Ascending aorta (tissue), 2 donors: ENCODE results near the gene S100A8. TPM values are rescaled to one million over a fixed set of nuclear protein-coding genes. Genes with fewer than 3 reads are reported as not detected.
A peak's percentile ranks its signal among the peaks of the same experiment; 100 is the strongest.

Source experiments
- DNase-seq, 2 donors: peaks; one replicate each; pipeline ENCODE4 v3.0.0-alpha.2; 2019; ENCODE audit warnings: low spot score in 2 of 2
- H3K27ac ChIP-seq, 2 donors: fragments of 200-600 bp; sonication (generic); one replicate each; pipeline ENCODE4 v1.5.1; 2016 to 2017; ENCODE audit warnings: mild to moderate bottlenecking in 1 of 2
- H3K27me3 ChIP-seq: fragments of 200-600 bp; sonication (generic); one replicate; pipeline ENCODE4 v1.5.1; 2017
- H3K36me3 ChIP-seq, 2 donors: fragments of 200-600 bp; sonication (generic); one replicate each; pipeline ENCODE4 v1.5.1; 2016
- H3K4me1 ChIP-seq, 2 donors: fragments of 200-600 bp; sonication (generic); one replicate each; pipeline ENCODE4 v1.5.1; 2016 to 2017; ENCODE audit warnings: mild to moderate bottlenecking in 1 of 2
- H3K4me3 ChIP-seq, 2 donors: fragments of 200-600 bp; sonication (generic); one replicate each; pipeline ENCODE4 v1.5.1; 2016 to 2017; ENCODE audit warnings: mild to moderate bottlenecking in 1 of 2
- H3K9me3 ChIP-seq, 2 donors: fragments of 200-600 bp; sonication (generic); one replicate each; pipeline ENCODE4 v1.5.1; 2016
- CTCF ChIP-seq, 3 experiments: fragments of 200-600 bp in 2 of 3; fragments of 450-650 bp in 1 of 3; sonication (generic) in 2 of 3; IDR thresholded peaks; one replicate each; pipeline ENCODE4 v1.5.1; 2016 to 2019; ENCODE audit warnings: antibody characterized with exemption in 3 of 3, mild to moderate bottlenecking in 1 of 3, moderate library complexity in 1 of 3
- intact Hi-C: fragments of 100-400 bp; cut with DNase I; formaldehyde crosslinking; loops from one replicate; pipeline ENCODE4 v1.15.1; 2023
- total RNA-seq: library from RNA; depleted of rRNA; stranded (reverse); fragments of >200 nt; gene quantifications from one replicate; pipeline ENCODE4 v1.1.0, GENCODE V29; 2016

Gene S100A8
- total RNA-seq, 1 donor from 2014 or later, result 33.5 TPM

GRCh38 chr1:153365696-153366095 lies 25.2 kb downstream of the S100A8 start:
- H3K36me3 ChIP-seq, result no peaks in the 10 kb centered on the region
- no peak for TF ChIP-seq CTCF (IDR thresholded peaks at IDR 0.05)
- H3K4me1 ChIP-seq, result no peaks in the 10 kb centered on the region
- H3K4me3 ChIP-seq, result no peak overlapping the region
- H3K27me3 ChIP-seq, result no peaks in the 10 kb centered on the region
- peak in 1 of 2 donors; percentile 38 for DNase-seq
- intact Hi-C loops, result no loop called here
- H3K9me3 ChIP-seq, result no peaks in the 10 kb centered on the region
- H3K27ac ChIP-seq, result no peak overlapping the region

DNA sequence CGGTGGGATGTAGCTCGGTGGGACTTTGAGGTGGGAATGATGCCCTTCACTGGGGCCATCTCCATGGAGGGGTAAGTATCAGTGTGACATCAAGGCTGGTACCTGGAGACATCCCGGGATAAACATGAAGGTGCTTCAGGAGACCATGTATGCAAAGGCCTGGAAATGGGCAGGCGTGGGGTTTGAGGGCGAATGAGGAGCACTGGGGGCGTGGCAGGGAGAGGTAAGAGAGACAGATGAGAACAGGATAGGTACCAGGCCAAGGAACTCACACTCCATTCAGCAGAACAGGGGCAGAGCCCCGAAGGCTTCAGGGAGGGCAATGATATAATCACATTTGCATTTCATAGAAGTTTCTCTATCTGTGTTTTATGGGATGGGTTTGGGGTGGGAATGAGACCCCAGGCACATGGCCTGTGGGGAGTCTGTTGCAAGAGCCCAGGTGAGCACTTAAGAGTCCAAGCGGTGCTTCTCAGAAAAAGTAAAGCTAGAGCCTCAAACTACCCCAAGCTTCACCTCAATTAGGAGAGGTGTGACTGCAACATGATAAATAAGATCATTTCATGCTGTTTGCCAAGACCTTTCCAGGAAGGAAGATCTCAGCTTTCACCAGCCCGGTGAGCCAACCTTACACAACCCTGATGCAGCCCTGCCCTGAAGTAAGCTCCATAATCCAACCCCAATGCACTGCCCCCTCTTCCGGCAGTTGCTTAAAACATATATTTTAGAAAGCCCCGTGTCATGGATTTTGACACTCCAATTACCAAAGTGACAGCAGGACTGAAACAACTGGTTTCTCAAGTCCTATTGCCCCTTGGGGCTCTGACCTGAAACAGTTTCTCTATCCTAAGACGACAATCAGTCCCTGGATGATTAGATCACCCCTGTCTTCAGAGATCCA lies 25.9 kb downstream of the S100A8 start:
- H3K27ac ChIP-seq, result no peak overlapping the region
- no peaks in the 10 kb centered on the region for H3K9me3 ChIP-seq
- H3K4me1 ChIP-seq, result no peaks in the 10 kb centered on the region
- no peak overlapping the region for H3K4me3 ChIP-seq
- no peak for TF ChIP-seq CTCF (IDR thresholded peaks at IDR 0.05)
- peak in 1 of 2 donors; percentile 37 for DNase-seq
- intact Hi-C loops, result no loop called here
- H3K36me3 ChIP-seq, result no peaks in the 10 kb centered on the region
- no peaks in the 10 kb centered on the region for H3K27me3 ChIP-seq

DNA sequence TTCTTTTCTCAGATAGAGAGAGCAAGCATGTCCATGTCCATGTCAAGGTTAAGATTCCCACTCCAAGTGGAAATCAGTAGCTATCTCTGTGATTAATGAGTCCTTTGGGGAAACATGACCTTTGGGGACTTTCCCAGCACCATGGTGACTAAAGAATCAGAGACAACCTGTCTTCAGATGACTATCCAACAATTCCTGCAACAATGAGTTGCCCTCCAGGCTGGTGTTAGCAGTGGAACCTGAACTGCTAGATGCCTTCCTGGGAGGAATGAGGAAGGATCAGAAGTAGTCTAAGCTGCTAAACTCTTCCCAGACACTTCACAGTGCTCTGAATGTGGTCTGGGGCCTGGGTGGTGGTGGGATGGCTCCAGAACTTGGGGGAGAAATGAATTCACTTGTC lies 26.7 kb downstream of the S100A8 start:
- no peak for DNase-seq
- TF ChIP-seq CTCF (IDR thresholded peaks at IDR 0.05), result no peak
- intact Hi-C loops, result no loop called here
- H3K27ac ChIP-seq, result no peak overlapping the region
- H3K4me1 ChIP-seq, result no peaks in the 10 kb centered on the region
- H3K4me3 ChIP-seq, result no peak overlapping the region
- no peaks in the 10 kb centered on the region for H3K9me3 ChIP-seq
- no peaks in the 10 kb centered on the region for H3K36me3 ChIP-seq
- no peaks in the 10 kb centered on the region for H3K27me3 ChIP-seq

DNA sequence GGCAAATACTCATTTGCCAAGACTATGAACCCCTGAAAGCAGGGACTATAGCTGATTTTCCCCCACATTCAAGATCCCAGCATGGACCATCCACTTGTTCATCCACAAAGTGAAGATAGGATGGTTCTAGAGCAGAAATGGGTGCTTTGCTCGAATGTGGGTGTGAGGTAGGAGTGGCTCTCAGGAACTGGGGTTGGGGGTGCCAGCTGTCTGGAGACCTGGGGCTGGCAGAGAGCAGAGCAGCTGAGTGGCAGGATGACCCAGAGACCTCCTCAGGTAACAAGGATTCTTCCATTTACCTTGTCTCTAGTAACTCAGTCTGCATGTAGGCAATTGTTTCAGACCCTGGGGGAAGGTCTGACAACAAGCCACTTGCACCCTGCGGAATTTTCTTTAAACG lies 27.2 kb downstream of the S100A8 start:
- TF ChIP-seq CTCF (IDR thresholded peaks at IDR 0.05), result no peak
- H3K4me3 ChIP-seq, result no peak overlapping the region
- no peak for DNase-seq
- H3K9me3 ChIP-seq, result no peaks in the 10 kb centered on the region
- no peak overlapping the region for H3K27ac ChIP-seq
- intact Hi-C loops, result no loop called here
- no peaks in the 10 kb centered on the region for H3K4me1 ChIP-seq
- no peaks in the 10 kb centered on the region for H3K36me3 ChIP-seq
- H3K27me3 ChIP-seq, result no peaks in the 10 kb centered on the region

DNA sequence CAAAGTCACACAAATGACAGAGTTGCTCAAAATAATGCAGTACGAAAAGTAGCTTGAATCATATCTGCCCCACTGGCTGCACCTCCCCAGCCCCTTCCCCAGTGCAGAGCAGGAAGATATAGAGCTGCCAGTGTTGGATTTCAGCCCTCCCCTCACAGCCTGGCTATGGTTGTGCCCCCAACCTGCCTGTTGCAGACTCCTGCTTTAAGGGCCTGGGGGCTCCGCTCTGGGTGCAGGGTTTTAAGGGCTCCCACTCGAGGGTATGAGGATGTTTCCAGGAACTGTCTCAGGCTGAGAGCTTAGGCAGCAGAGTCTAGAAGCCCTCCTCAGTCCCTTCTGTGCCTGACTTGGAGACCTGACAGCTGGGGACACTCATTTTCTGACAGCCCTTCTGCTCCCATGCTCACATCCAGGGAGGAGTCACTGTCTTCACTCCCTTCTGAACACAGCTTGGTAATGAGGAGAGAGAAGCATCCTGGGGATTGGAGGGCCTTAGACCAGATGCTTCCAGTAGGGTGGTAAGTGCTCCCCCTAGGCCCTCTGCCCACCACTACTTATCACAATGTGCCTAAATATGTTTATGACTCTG lies 28.6 kb downstream of the S100A8 start:
- Histone ChIP-seq H3K9me3 (no peaks in the 10 kb centered on the region), H3K27ac (no peak overlapping the region), H3K4me3 (no peak overlapping the region), H3K4me1 (no peaks in the 10 kb centered on the region), H3K36me3 (no peaks in the 10 kb centered on the region), H3K27me3 (no peaks in the 10 kb centered on the region)
- TF ChIP-seq CTCF (IDR thresholded peaks at IDR 0.05), result no peak
- intact Hi-C loops, result no loop called here
- peak in 1 of 2 donors; percentile 22 for DNase-seq
